ENCODE measurements around the gene TMEM223.

GRCh38 chr11:62801071-62801470, 9.3 kb upstream of the TMEM223 start:
- TF ChIP-seq EZH2phosphoT487 (IDR thresholded peaks at IDR 0.05; ENCODE audit: low read length), result no peak
- TF ChIP-seq CTCF (IDR thresholded peaks at IDR 0.05; ENCODE audit: low read length), result no peak
